Activated CD8-positive, alpha-beta T cell treated with anti-CD3 and anti-CD28 coated beads for 36 hours (primary cell): ENCODE results near the gene MST1R. TPM values are rescaled to one million over a fixed set of nuclear protein-coding genes. Genes with fewer than 3 reads are reported as not detected.

ENCODE experiments used
- ATAC-seq: fragments of 200-7000 bp; cut with Tn5 transposase; one replicate; pipeline ENCODE4 v1.10.0; 2021; ENCODE audit warnings: mild to moderate bottlenecking, moderate library complexity
- CTCF ChIA-PET: fragments of 350-600 bp; sonication (Branson Sonifier 250); formaldehyde crosslinking; loops from one replicate; lab custom pipeline; 2021; ENCODE audit warnings: antibody characterized with exemption; lab: Charles Lee
- POLR2A ChIA-PET: fragments of 350-600 bp; sonication (Branson Sonifier 250); formaldehyde crosslinking; loops from one replicate; lab custom pipeline; 2021; ENCODE audit warnings: antibody characterized with exemption; lab: Charles Lee
- DNase-seq: peaks from one replicate; pipeline ENCODE4 v3.0.0-alpha.2; 2020
- H3K27ac Mint-ChIP-seq: one replicate; pipeline ENCODE4 v1.8.0; 2021; ENCODE audit warnings: mild to moderate bottlenecking, mixed read lengths
- H3K27me3 Mint-ChIP-seq: one replicate; pipeline ENCODE4 v1.8.0; 2021; ENCODE audit warnings: mixed read lengths
- H3K36me3 Mint-ChIP-seq: one replicate; pipeline ENCODE4 v1.8.0; 2021; ENCODE audit warnings: low read depth, mixed read lengths
- H3K4me1 Mint-ChIP-seq: one replicate; pipeline ENCODE4 v1.8.0; 2021; ENCODE audit warnings: low read depth, mixed read lengths
- H3K4me3 Mint-ChIP-seq: one replicate; pipeline ENCODE4 v1.8.0; 2021; ENCODE audit warnings: mild to moderate bottlenecking, moderate library complexity, mixed read lengths
- H3K9me3 Mint-ChIP-seq: one replicate; pipeline ENCODE4 v1.8.0; 2021; ENCODE audit warnings: mixed read lengths
- CTCF ChIP-seq: fragments of 200-600 bp; IDR thresholded peaks from one replicate; pipeline ENCODE4 v1.8.0; 2022; ENCODE audit warnings: antibody characterized with exemption, mild to moderate bottlenecking
- intact Hi-C: fragments of 100-400 bp; cut with micrococcal nuclease; formaldehyde crosslinking; loops from one replicate; pipeline ENCODE4 v1.10.0; 2022
- total RNA-seq, 2 experiments: library from RNA; stranded (reverse); gene quantifications; one replicate each; pipeline ENCODE4 v1.2.3, GENCODE V29; 2021

The MST1R gene
- 1 to 10 TPM in 1 of 2 experiments, under 1 TPM in 1; 0.79 to 1.1 TPM for total RNA-seq

- no peaks in the 10 kb centered on the region for H3K27me3 Mint-ChIP-seq
- H3K9me3 Mint-ChIP-seq: no peaks in the 10 kb centered on the region
- DNase-seq: peak; percentile 93
- H3K36me3 Mint-ChIP-seq: peaks cover 2% of the 10 kb centered on the region
- peak; percentile 98 for ATAC-seq
- H3K27ac Mint-ChIP-seq: peak within 1 kb of the TSS; percentile 94
- peak within 1 kb of the TSS; percentile 96 for H3K4me3 Mint-ChIP-seq
- no peak for TF ChIP-seq CTCF
- ChIA-PET CTCF (interaction anchor here (1.3 to 3.2 kb wide), 2 partner anchors 64 to 65 kb away, joined by 4 to 19 read pairs; no protein-coding TSS in a partner anchor), POLR2A (interaction anchor here (0.6 to 1.8 kb wide), 4 partner anchors 15 to 185 kb away, joined by 3 to 6 read pairs (median 4); no protein-coding TSS in a partner anchor)
- intact Hi-C loops: no loop called here
- peaks cover 20% of the 10 kb centered on the region for H3K4me1 Mint-ChIP-seq
Observed at GRCh38 chr3:49903451-49904424, at the start of gene MST1R. TSS of gene MST1R (minus strand) at chr3:49903873. CDS start at chr3:49903609, 264 bp downstream.

- Mint-ChIP-seq H3K9me3 (no peaks in the 10 kb centered on the region), H3K4me1 (peaks cover 21% of the 10 kb centered on the region), H3K27ac (no peak overlapping the region), H3K27me3 (no peaks in the 10 kb centered on the region), H3K4me3 (no peak overlapping the region), H3K36me3 (peaks cover 3% of the 10 kb centered on the region)
- POLR2A ChIA-PET: interaction anchor here (0.9 kb wide), 1 partner anchor 12 kb away, joined by 3 read pairs; no protein-coding TSS in a partner anchor
- DNase-seq: no peak
- no peak for TF ChIP-seq CTCF
- CTCF ChIA-PET: no interaction called here
- no peak for ATAC-seq
- intact Hi-C loops: no loop called here
Observed at GRCh38 chr3:49952924-49953323, 49.3 kb upstream of the MST1R start.

GRCh38 chr3:49942651-49943050 lies 39.0 kb upstream of the MST1R start:
- no peak for TF ChIP-seq CTCF
- H3K4me1 Mint-ChIP-seq: peaks cover 27% of the 10 kb centered on the region
- H3K27me3 Mint-ChIP-seq: no peaks in the 10 kb centered on the region
- H3K27ac Mint-ChIP-seq: peak overlapping the region; percentile 52
- ATAC-seq (no peak), DNase-seq (no peak)
- CTCF ChIA-PET: no interaction called here
- H3K4me3 Mint-ChIP-seq: no peak overlapping the region
- POLR2A ChIA-PET: interaction anchor here (0.7 kb wide), 1 partner anchor 9 kb away, joined by 3 read pairs; no protein-coding TSS in a partner anchor
- intact Hi-C loops: no loop called here
- peaks cover 23% of the 10 kb centered on the region for H3K36me3 Mint-ChIP-seq
- H3K9me3 Mint-ChIP-seq: no peaks in the 10 kb centered on the region

- peaks cover 24% of the 10 kb centered on the region for H3K4me1 Mint-ChIP-seq
- no peak for TF ChIP-seq CTCF
- DNase-seq: no peak
- H3K36me3 Mint-ChIP-seq: peaks cover 20% of the 10 kb centered on the region
- no peak for ATAC-seq
- intact Hi-C loops: no loop called here
- CTCF ChIA-PET: interaction anchor here (0.7 to 1.5 kb wide), 3 partner anchors 12 to 137 kb away, joined by 3 to 4 read pairs (median 4); partner anchors contain the start of genes INKA1 and MON1A
- POLR2A ChIA-PET: interaction anchor here (0.6 to 3.1 kb wide), 10 partner anchors 9 to 217 kb away, joined by 3 to 28 read pairs (median 3); partner anchors contain the start of genes GMPPB, IP6K1 and MON1A
- H3K27ac Mint-ChIP-seq: peak overlapping the region; percentile 91
- no peaks in the 10 kb centered on the region for H3K27me3 Mint-ChIP-seq
- peak overlapping the region; percentile 89 for H3K4me3 Mint-ChIP-seq
- H3K9me3 Mint-ChIP-seq: no peaks in the 10 kb centered on the region
Observed at GRCh38 chr3:49940667-49941249, 37.1 kb upstream of the MST1R start.
